Ovary (tissue), 9 donors: ENCODE measurements around the gene MSLN. TPM values are rescaled to one million over a fixed set of nuclear protein-coding genes. Genes with fewer than 3 reads are reported as not detected.

ENCODE experiments used
- DNase-seq, 5 donors: peaks; one replicate each; pipeline ENCODE4 v3.0.0-alpha.2; 2019 to 2020
- H3K27ac ChIP-seq, 2 donors: fragments of 200-600 bp; one replicate each; pipeline versions ENCODE4 v1.5.1 to v1.8.0; 2019 to 2022
- H3K27me3 ChIP-seq: fragments of 200-600 bp; one replicate; pipeline ENCODE4 v1.8.0; 2022
- H3K36me3 ChIP-seq: fragments of 200-600 bp; sonication (generic); one replicate; pipeline ENCODE4 v1.5.1; 2019
- H3K4me1 ChIP-seq: one replicate; pipeline ENCODE4 v1.8.1; 2013; ENCODE audit warnings: mild to moderate bottlenecking, moderate library complexity; ENCODE audit not compliant: insufficient read depth
- H3K4me3 ChIP-seq: fragments of 200-600 bp; sonication (generic); one replicate; pipeline ENCODE4 v1.5.1; 2017
- H3K9me3 ChIP-seq, 2 donors: fragments of 200-600 bp in 1 of 2; sonication (generic) in 1 of 2; one replicate each; pipeline versions ENCODE4 v1.5.1 to v1.8.1; 2013 to 2019; ENCODE audit warnings: mild to moderate bottlenecking in 1 of 2, moderate library complexity in 1 of 2
- CTCF ChIP-seq, 3 donors: fragments of 450-650 bp in 2 of 3; fragments of 200-600 bp in 1 of 3; IDR thresholded peaks; one replicate each; pipeline versions ENCODE4 v1.5.1 to v1.8.0; 2016 to 2022; ENCODE audit warnings: antibody characterized with exemption in 3 of 3, mild to moderate bottlenecking in 1 of 3
- EP300 ChIP-seq: sonication (generic); formaldehyde crosslinking; IDR thresholded peaks from one replicate; pipeline ENCODE4 v1.6.1; 2017; ENCODE audit warnings: antibody characterized with exemption
- POLR2A ChIP-seq: fragments of 450-650 bp; IDR thresholded peaks from one replicate; pipeline ENCODE4 v1.6.1; 2017; ENCODE audit warnings: antibody characterized with exemption, mild to moderate bottlenecking, moderate library complexity
- WGBS, 3 donors: extraction: QIAGEN DNeasy Blood & Tissue Kit in 1 of 3; methylation state at CpG; one replicate each; pipeline versions ENCODE4 v1.1.5 to v1.1.7; 2013 to 2017; 5-methylcytosine and 5-hydroxymethylcytosine counted together
- intact Hi-C, 4 donors: fragments of 100-400 bp; cut with DNase I; formaldehyde crosslinking; loops; one replicate each; pipeline versions ENCODE4 v1.11.0 to v1.15.1; 2022 to 2023
- polyA plus RNA-seq, 2 donors: library from polyadenylated mRNA; stranded (reverse); fragments of 200-250 nt in 1 of 2; fragments of 350-450 nt in 1 of 2; fragmentation: Illumina TruSeq in 1 of 2; extraction: RNeasy Lipid Tissue Mini Kit (QIAGEN cat#74804) in 1 of 2; gene quantifications; one replicate each; pipeline ENCODE4 v1.2.3, GENCODE V29; 2013 to 2014
- total RNA-seq, 7 donors: library from RNA; depleted of rRNA in 2 of 7; stranded (reverse); fragments of >200 nt in 2 of 7; fragmentation: NEBNext Ultra II Directional in 3 of 7; extraction: Animal tissue kit (Norgen Biotek cat#: 25700) in 3 of 7; gene quantifications; one replicate each; pipeline versions ENCODE4 v1.1.0 to v1.2.4, GENCODE V29; 2016 to 2023
- donor health status: DM: no; HTN: no; CAD: no; lungs with moderate emphysema.
- donor health status: DM: no; HTN: no; CAD: no.
- donor health status: Bipolar disorder and iron deficiency.
- donor health status: DM: yes; HTN: yes; CAD: no.
- donor health status: DM: no; HTN: no; CAD: no.
- donor health status: DM: yes; HTN: yes; CAD: no.

Gene MSLN
- total and polyA plus RNA-seq, 9 donors: 0.40 to 314 (median 6.1) TPM

- H3K36me3 ChIP-seq: no peaks in the 10 kb centered on the region
- H3K27ac ChIP-seq: no peak overlapping the region
- peaks cover 17% of the 10 kb centered on the region for H3K4me1 ChIP-seq
- 31 to 35% (median 31%) methylated on average over 45 to 47 of the region's 47 CpGs for WGBS, 3 donors
- TF ChIP-seq EP300: no peak
- no peak for TF ChIP-seq POLR2A
- no peak for TF ChIP-seq CTCF (IDR thresholded peaks at IDR 0.05)
- no peaks in the 10 kb centered on the region for H3K9me3 ChIP-seq
- DNase-seq: peak in 1 of 5 donors; percentile 48
- intact Hi-C loops: no loop called here
- H3K4me3 ChIP-seq: peak overlapping the region; percentile 88
- no peaks in the 10 kb centered on the region for H3K27me3 ChIP-seq
These were observed 26.9 kb downstream of the MSLN start for GRCh38 chr16:787321-787966.

DNA sequence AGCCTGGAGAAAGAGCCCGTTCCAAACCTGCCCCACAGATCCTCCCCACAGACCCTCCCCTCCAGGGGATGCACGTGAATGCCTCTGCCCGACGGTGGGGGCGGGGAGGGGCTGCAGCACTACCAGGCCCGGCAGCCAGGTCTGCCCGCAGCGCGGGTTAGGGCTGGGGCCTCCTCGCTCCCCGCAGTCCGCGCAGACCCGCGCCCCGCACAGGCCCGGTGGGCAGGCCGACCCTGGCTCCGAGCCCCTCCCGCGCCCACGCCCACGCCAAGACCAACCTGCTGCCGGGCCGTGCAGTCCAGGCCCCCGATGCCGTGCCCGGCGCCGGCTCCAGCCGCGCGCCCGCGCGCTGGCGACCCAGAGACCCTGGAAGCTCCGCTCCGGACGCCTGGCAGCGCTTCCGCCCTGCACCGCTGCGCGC, 27.5 kb downstream of the MSLN start, which contains the start of gene RPUSD1:
TSS of gene RPUSD1 (minus strand) at position 404 of the 421 bp plus-strand sequence. CDS start 644 bp downstream, outside the sequence.
- no peaks in the 10 kb centered on the region for H3K9me3 ChIP-seq
- DNase-seq: no peak
- TF ChIP-seq CTCF (IDR thresholded peaks at IDR 0.05) (no peak), EP300 (no peak), POLR2A (no peak)
- peak within 1 kb of the TSS; percentile 88 for H3K4me3 ChIP-seq
- WGBS, 3 donors: 0 to 1% (median 0%) methylated on average over 9 to 43 of the region's 45 CpGs
- no peaks in the 10 kb centered on the region for H3K27me3 ChIP-seq
- H3K4me1 ChIP-seq: peaks cover 17% of the 10 kb centered on the region
- no peak within 1 kb of the TSS for H3K27ac ChIP-seq
- intact Hi-C loops: no loop called here
- H3K36me3 ChIP-seq: no peaks in the 10 kb centered on the region

DNA sequence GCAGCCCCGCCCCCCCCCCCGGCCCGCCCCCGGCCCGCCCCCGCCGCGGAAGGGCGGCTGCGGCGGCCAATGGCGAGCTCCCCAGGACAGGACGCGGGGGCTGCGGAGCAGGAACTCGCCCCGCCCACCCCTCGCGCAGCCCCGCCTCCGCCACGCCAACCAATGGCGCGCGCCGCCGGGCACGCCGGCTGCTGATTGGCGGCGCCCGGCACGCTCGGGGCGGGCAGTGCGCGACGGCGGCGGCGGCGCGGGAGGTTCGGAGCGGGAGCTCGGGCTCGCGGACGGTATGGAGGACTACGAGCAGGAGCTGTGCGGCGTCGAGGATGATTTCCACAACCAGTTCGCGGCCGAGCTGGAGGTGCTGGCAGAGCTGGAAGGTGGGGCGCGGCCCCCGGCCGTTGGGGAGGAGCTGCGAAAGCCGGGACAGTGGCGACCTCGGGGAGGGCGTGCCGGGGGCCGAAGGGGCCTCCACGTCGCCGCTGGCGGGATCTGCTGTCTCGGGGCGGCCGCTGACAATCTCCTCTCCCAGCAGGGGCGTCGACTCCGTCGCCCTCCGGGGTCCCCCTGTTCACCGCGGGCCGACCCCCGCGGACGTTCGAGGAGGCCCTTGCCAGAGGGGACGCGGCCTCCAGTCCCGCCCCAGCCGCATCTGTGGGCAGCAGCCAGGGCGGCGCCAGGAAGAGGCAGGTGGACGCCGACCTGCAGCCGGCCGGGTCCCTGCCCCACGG, 28.0 kb downstream of the MSLN start, which contains the start of gene CHTF18:
TSS of gene CHTF18 (plus strand) at position 222 of the 728 bp plus-strand sequence. CDS start at position 287, 65 bp downstream.
- no peaks in the 10 kb centered on the region for H3K36me3 ChIP-seq
- H3K27ac ChIP-seq: no peak within 1 kb of the TSS
- H3K4me3 ChIP-seq: peak within 1 kb of the TSS; percentile 88
- no peaks in the 10 kb centered on the region for H3K9me3 ChIP-seq
- no peak for TF ChIP-seq POLR2A
- TF ChIP-seq EP300: no peak
- intact Hi-C loops: no loop called here
- WGBS, 3 donors: 0 to 1% (median 1%) methylated on average over 47 to 95 of the region's 97 CpGs
- H3K4me1 ChIP-seq: peaks cover 13% of the 10 kb centered on the region
- H3K27me3 ChIP-seq: no peaks in the 10 kb centered on the region
- DNase-seq: peak; percentile 90 to 96 (median 93)

DNA sequence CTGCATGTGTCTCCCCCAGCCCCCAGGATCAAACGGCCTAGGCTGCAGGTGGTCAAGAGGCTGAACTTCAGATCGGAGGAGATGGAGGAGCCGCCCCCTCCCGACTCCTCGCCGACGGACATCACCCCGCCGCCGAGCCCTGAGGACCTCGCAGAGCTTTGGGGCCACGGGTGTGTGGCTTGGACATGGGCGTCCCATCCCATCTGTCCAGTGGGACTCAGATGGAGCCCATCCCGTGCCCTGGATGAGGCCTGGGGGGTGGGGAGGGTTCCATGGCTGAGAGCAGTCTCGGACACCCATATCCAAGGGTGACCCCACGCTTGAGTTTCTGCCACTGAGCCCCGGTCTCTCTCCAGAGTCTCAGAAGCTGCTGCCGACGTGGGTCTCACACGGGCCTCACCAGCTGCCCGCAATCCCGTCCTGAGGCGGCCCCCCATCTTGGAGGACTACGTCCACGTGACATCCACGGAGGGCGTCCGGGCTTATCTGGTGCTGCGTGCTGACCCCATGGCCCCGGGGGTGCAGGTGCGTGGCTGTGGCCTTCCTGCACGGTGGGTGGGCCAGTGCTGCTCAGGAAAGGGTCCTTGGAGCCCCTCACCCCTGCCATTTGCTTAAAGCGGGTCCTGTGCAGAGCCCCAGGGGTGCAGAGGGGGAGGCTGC, 28.8 kb downstream of the MSLN start:
- Histone ChIP-seq H3K4me1 (peaks cover 10% of the 10 kb centered on the region), H3K9me3 (no peaks in the 10 kb centered on the region), H3K27ac (no peak overlapping the region), H3K36me3 (no peaks in the 10 kb centered on the region), H3K27me3 (no peaks in the 10 kb centered on the region), H3K4me3 (peak overlapping the region; percentile 50)
- no peak for DNase-seq
- 58 to 65% (median 65%) methylated on average over 23 to 33 of the region's 33 CpGs for WGBS, 3 donors
- intact Hi-C loops: no loop called here
- TF ChIP-seq POLR2A: no peak
- no peak for TF ChIP-seq EP300
- TF ChIP-seq CTCF (IDR thresholded peaks at IDR 0.05): no peak
